Breast epithelium (tissue), 3 donors: ENCODE data around the gene RNF41.

Source experiments
- POLR2A ChIP-seq: fragments of 450-650 bp; IDR thresholded peaks from one replicate; pipeline ENCODE4 v1.6.1; 2016; ENCODE audit warnings: antibody characterized with exemption, mild to moderate bottlenecking, moderate library complexity
- POLR2AphosphoS5 ChIP-seq, 3 donors: sonication (generic); formaldehyde crosslinking; IDR thresholded peaks; one replicate each; pipeline ENCODE4 v1.6.1; 2017; ENCODE audit warnings: antibody characterized with exemption in 3 of 3
- TF ChIP-seq, protein P1 (sequence below), 3 donors: fragments of 450-650 bp; IDR thresholded peaks; one replicate each; pipeline ENCODE4 v1.5.1; 2016 to 2017; ENCODE audit warnings: antibody characterized with exemption in 3 of 3, mild to moderate bottlenecking in 3 of 3, moderate library complexity in 3 of 3

DNA sequence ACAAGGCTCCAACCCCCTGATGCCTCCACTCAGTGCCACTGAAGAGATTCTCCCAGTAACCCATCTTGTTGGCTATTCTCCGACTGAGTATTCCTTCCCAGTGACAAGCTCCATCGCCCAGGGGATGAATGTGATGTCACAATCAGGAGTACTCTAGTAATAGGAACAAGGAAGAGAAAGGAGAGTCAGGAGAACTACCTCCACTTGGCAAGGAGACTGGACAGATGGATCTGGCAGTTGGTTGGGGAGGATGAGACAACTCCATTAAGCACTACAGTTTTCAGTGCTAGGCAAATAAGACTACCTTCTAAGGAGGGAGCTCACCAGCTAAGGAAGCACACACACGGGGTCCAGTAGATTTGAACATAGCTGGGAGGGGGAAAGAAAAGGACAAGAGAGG is 5.3 kb downstream of the RNF41 start:
- TF ChIP-seq, protein P1, sequence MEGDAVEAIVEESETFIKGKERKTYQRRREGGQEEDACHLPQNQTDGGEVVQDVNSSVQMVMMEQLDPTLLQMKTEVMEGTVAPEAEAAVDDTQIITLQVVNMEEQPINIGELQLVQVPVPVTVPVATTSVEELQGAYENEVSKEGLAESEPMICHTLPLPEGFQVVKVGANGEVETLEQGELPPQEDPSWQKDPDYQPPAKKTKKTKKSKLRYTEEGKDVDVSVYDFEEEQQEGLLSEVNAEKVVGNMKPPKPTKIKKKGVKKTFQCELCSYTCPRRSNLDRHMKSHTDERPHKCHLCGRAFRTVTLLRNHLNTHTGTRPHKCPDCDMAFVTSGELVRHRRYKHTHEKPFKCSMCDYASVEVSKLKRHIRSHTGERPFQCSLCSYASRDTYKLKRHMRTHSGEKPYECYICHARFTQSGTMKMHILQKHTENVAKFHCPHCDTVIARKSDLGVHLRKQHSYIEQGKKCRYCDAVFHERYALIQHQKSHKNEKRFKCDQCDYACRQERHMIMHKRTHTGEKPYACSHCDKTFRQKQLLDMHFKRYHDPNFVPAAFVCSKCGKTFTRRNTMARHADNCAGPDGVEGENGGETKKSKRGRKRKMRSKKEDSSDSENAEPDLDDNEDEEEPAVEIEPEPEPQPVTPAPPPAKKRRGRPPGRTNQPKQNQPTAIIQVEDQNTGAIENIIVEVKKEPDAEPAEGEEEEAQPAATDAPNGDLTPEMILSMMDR (IDR thresholded peaks at IDR 0.05): no peak
- TF ChIP-seq POLR2AphosphoS5 (IDR thresholded peaks at IDR 0.05) (no peak), POLR2A (no peak)
